ENCODE measurements around the gene CDS2.

Gene CDS2

DNA sequence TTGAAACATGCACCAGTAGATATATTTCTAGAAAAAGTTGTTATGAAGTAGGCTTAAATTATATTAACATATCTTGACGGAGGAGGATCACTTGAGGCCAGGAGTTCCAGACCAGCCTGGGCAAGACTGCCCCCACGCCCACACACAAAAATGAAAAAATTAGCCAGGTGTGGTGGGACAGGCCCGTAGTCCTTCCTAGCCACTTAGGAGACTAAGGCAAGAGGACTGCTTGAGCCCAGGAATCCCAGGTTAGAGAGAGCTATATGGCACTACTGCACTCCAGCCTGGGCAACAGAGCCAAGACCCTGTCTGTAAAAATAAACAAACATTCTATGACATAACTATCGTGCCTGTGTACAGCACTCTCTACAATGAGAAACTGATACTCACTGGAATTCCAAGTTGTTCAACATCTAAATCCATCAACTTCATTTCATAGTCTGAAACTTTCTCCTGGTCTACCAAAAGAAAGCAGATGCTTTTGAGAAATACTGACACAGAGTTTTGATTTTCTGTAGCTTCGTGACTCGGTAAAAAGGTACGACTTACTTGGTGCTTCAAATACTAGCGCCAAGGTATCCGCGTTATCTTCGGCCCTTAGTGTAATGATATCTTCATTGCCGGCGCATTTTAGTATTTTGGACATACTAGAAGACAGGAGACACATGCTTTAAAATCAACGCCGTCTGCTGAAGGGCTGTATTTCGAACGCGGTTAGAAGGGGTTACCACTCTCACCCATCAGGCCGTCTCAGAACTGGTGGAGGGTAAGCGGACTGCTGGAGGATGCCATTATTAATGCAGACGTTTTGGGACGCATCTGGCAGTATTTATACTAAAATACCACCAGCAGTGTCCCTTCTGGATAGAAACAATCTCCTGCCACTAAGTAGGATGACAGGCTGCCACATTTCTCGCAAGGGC lies 8.3 kb upstream of the CDS2 start:
- CTCF ChIA-PET: interaction anchor here (0.8 to 1.9 kb wide), 3 partner anchors 17 to 105 kb away, joined by 4 to 8 read pairs (median 4); no protein-coding TSS in a partner anchor
- DNase-seq (ENCODE audit: extremely low spot score): no peak
- POLR2A ChIA-PET: interaction anchor here (1.3 to 2.1 kb wide), 2 partner anchors 8 to 10 kb away, joined by 3 to 10 read pairs; partner anchors contain the start of gene CDS2
- TF ChIP-seq, protein P1, sequence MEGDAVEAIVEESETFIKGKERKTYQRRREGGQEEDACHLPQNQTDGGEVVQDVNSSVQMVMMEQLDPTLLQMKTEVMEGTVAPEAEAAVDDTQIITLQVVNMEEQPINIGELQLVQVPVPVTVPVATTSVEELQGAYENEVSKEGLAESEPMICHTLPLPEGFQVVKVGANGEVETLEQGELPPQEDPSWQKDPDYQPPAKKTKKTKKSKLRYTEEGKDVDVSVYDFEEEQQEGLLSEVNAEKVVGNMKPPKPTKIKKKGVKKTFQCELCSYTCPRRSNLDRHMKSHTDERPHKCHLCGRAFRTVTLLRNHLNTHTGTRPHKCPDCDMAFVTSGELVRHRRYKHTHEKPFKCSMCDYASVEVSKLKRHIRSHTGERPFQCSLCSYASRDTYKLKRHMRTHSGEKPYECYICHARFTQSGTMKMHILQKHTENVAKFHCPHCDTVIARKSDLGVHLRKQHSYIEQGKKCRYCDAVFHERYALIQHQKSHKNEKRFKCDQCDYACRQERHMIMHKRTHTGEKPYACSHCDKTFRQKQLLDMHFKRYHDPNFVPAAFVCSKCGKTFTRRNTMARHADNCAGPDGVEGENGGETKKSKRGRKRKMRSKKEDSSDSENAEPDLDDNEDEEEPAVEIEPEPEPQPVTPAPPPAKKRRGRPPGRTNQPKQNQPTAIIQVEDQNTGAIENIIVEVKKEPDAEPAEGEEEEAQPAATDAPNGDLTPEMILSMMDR (IDR thresholded peaks at IDR 0.05; ENCODE audit: control extremely low read depth, extremely low read depth, low read depth, missing control alignments): no peak

DNA sequence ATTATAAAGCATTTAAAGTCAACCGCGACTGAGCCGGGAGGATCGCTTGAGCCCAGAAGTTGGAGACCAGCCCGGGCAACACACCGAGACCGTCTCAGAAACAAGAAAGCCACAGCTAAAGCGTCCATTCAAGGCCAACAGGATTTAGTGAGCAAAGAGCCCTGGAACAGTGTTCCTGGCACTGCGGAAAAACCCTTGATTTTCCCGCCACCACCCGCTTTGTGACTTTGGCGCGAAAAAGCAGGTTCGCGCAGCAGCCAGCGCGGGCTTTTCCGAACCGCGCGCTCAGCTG lies 7.7 kb upstream of the CDS2 start:
- DNase-seq (ENCODE audit: extremely low spot score): no peak
- ChIA-PET CTCF (interaction anchor here (0.8 to 1.9 kb wide), 5 partner anchors 18 to 104 kb away, joined by 3 to 10 read pairs (median 4); no protein-coding TSS in a partner anchor), POLR2A (interaction anchor here (1.3 to 2.1 kb wide), 2 partner anchors 8 to 10 kb away, joined by 3 to 10 read pairs; partner anchors contain the start of gene CDS2)
- TF ChIP-seq, protein P1 (IDR thresholded peaks at IDR 0.05; ENCODE audit: control extremely low read depth, extremely low read depth, low read depth, missing control alignments): no peak

DNA sequence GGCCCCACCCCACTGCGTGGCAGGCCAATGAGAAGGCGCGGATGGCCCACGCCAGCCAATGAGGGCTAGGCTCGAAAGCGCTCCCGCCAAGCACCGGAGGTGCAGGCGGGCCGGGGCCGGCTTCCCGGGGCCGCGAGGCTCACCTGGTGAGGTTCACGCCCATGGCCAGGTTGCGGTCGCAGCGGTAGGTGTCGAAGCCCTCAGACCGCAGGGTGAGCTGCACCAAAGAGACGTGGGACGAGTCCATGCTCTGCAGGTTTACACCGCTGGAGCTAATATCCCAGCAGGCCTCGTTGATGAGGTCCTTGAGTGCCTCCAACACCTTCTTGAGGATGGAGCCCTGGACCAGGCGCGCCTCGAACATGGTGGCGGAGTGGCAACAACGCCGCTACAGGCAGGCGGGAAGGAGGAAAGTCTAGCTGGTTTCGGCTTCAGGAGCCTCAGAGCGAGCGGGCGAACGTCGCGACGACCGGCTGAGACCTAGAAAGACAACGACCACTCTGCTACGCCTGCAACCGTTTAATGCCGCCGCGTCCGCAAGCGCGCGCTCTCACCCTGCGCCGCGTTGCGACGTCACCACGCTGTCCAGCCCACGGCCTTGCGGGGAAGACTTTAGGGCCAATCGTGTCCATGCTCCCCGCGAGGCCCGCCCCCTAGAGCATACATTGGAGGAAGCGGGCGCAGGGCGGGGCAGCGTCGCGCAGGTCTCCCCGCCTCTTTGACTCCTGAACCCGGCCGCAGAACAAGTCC lies 7.2 kb upstream of the CDS2 start, which contains the start of gene PCNA:
Gene PCNA (minus strand): TSS at position 524 of the 750 bp plus-strand sequence. CDS start 160 bp downstream, at position 364.
- ChIA-PET CTCF (interaction anchor here (0.9 to 1.9 kb wide), 6 partner anchors 19 to 103 kb away, joined by 3 to 10 read pairs (median 4); no protein-coding TSS in a partner anchor), POLR2A (interaction anchor here (0.6 to 2.1 kb wide), 7 partner anchors 9 to 126 kb away, joined by 3 to 10 read pairs (median 4); no protein-coding TSS in a partner anchor)
- TF ChIP-seq, protein P1 (IDR thresholded peaks at IDR 0.05; ENCODE audit: control extremely low read depth, extremely low read depth, low read depth, missing control alignments): no peak
- peak; percentile 96 for DNase-seq (ENCODE audit: extremely low spot score)

DNA sequence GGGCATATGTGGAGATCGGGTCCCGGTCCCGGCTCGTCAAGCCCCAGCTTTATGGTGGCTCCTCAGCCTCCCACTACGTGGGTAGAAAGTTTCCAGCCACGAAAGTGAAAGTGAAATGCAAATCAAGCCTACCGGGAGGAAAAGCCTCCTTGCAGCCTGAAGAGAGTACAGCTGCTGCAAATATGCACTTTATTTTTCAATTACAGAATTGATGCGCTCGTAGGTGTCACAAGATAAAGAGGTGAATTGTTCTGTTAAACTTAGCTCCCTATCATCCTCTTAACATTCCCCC lies 6.7 kb upstream of the CDS2 start:
- TF ChIP-seq, protein P1 (IDR thresholded peaks at IDR 0.05; ENCODE audit: control extremely low read depth, extremely low read depth, low read depth, missing control alignments): no peak
- CTCF ChIA-PET: interaction anchor here (0.9 to 1.9 kb wide), 6 partner anchors 19 to 103 kb away, joined by 3 to 10 read pairs (median 4); no protein-coding TSS in a partner anchor
- no peak for DNase-seq (ENCODE audit: extremely low spot score)
- POLR2A ChIA-PET: interaction anchor here (0.5 to 2.1 kb wide), 8 partner anchors 9 to 126 kb away, joined by 3 to 10 read pairs (median 4); no protein-coding TSS in a partner anchor

DNA sequence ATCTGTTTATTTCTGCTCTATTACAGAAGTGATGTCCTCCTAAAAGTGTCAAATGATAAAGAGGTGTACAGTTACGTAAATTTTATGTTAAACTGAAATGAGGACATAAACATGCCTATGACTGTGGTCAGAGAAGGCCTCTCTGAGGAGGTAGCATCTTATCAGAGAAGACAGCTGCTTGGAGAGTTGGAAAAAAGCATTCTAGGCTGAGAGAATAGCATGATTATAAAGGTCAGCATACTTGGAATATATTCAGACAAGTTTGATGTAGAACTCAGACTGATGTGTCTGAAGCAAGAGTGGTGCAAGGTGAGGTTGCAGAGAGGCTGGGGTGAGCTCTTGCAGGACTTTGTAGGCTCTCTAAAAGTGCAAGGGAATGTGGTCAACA lies 3.9 kb upstream of the CDS2 start:
- POLR2A ChIA-PET: no interaction called here

More for the DNA sequence above, 3.9 kb upstream of the CDS2 start:
- CTCF ChIA-PET: interaction anchor here (2.0 kb wide), 1 partner anchor 70 kb away, joined by 11 read pairs; no protein-coding TSS in a partner anchor
- TF ChIP-seq, protein P1 (IDR thresholded peaks at IDR 0.05; ENCODE audit: control extremely low read depth, extremely low read depth, low read depth, missing control alignments): no peak
- no peak for DNase-seq (ENCODE audit: extremely low spot score)

Data from GM10248 (cell line).